Activated CD4-positive, alpha-beta memory T cell treated with anti-CD3 and anti-CD28 coated beads, Interleukin-2, amount 10 ng/mL, durations not matched to agents 7 days and 5 days (primary cell): ENCODE results near the gene PAEP. TPM values are rescaled to one million over a fixed set of nuclear protein-coding genes. Genes with fewer than 3 reads are reported as not detected.
"Not testable (repeated sequence)": the region's sequence is repeated elsewhere in the genome, so short reads cannot be mapped to it uniquely, and the experiment has no call there.

Source experiments
- CTCF ChIA-PET: fragments of 350-600 bp; sonication (Branson Sonifier 250); formaldehyde crosslinking; loops from one replicate; lab custom pipeline; 2021; ENCODE audit warnings: antibody characterized with exemption, inconsistent platforms; lab: Charles Lee
- POLR2A ChIA-PET: fragments of 350-600 bp; sonication (Branson Sonifier 250); formaldehyde crosslinking; loops from one replicate; lab custom pipeline; 2021; ENCODE audit warnings: antibody characterized with exemption; lab: Charles Lee
- DNase-seq: peaks from one replicate; pipeline ENCODE4 v3.0.0-alpha.2; 2020
- H3K27ac Mint-ChIP-seq: one replicate; pipeline ENCODE4 v1.8.0; 2021; ENCODE audit warnings: mild to moderate bottlenecking, mixed read lengths
- H3K27me3 Mint-ChIP-seq: one replicate; pipeline ENCODE4 v1.8.0; 2021; ENCODE audit warnings: mixed read lengths
- H3K36me3 Mint-ChIP-seq: one replicate; pipeline ENCODE4 v1.8.0; 2021; ENCODE audit warnings: low read depth, mixed read lengths
- H3K4me1 Mint-ChIP-seq: one replicate; pipeline ENCODE4 v1.8.0; 2021; ENCODE audit warnings: mixed read lengths
- H3K4me3 Mint-ChIP-seq: one replicate; pipeline ENCODE4 v1.8.0; 2021; ENCODE audit warnings: mild to moderate bottlenecking, mixed read lengths
- H3K9me3 Mint-ChIP-seq: one replicate; pipeline ENCODE4 v1.8.0; 2021; ENCODE audit warnings: mixed read lengths
- total RNA-seq, 2 experiments: library from RNA; stranded (reverse); gene quantifications; one replicate each; pipeline ENCODE4 v1.2.3, GENCODE V29; 2021

The PAEP gene
- total RNA-seq, 2 experiments from 2014 or later, result not detected

- Mint-ChIP-seq H3K4me3 (no peak overlapping the region), H3K27ac (no peak overlapping the region), H3K27me3 (peaks cover 29% of the 10 kb centered on the region), H3K9me3 (no peaks in the 10 kb centered on the region), H3K4me1 (peaks cover 23% of the 10 kb centered on the region), H3K36me3 (no peaks in the 10 kb centered on the region)
- no peak for DNase-seq
- POLR2A ChIA-PET, result no interaction called here
- CTCF ChIA-PET, result no interaction called here
Measured at GRCh38 chr9:135533113-135533512, 28.4 kb upstream of the PAEP start.

GRCh38 chr9:135533674-135534073 lies 27.9 kb upstream of the PAEP start:
- H3K27me3 Mint-ChIP-seq, result peaks cover 33% of the 10 kb centered on the region
- peaks cover 21% of the 10 kb centered on the region for H3K4me1 Mint-ChIP-seq
- ChIA-PET CTCF (no interaction called here), POLR2A (no interaction called here)
- H3K36me3 Mint-ChIP-seq, result no peaks in the 10 kb centered on the region
- no peak for DNase-seq
- no peaks in the 10 kb centered on the region for H3K9me3 Mint-ChIP-seq
- H3K4me3 Mint-ChIP-seq, result no peak overlapping the region
- no peak overlapping the region for H3K27ac Mint-ChIP-seq

GRCh38 chr9:135534192-135534711 lies 27.3 kb upstream of the PAEP start:
- peaks cover 35% of the 10 kb centered on the region for H3K27me3 Mint-ChIP-seq
- CTCF ChIA-PET, H3K4me3 Mint-ChIP-seq, H3K27ac Mint-ChIP-seq, H3K9me3 Mint-ChIP-seq, H3K36me3 Mint-ChIP-seq, DNase-seq, POLR2A ChIA-PET: not testable (repeated sequence)
- H3K4me1 Mint-ChIP-seq, result peaks cover 18% of the 10 kb centered on the region

- POLR2A ChIA-PET, DNase-seq: not testable (repeated sequence)
Measured at GRCh38 chr9:135534826-135535225, 26.7 kb upstream of the PAEP start.

GRCh38 chr9:135535631-135536030 lies 25.9 kb upstream of the PAEP start:
- H3K36me3 Mint-ChIP-seq, POLR2A ChIA-PET, H3K27ac Mint-ChIP-seq, H3K9me3 Mint-ChIP-seq, H3K4me1 Mint-ChIP-seq, H3K4me3 Mint-ChIP-seq, DNase-seq, CTCF ChIA-PET: not testable (repeated sequence)
- H3K27me3 Mint-ChIP-seq, result peaks cover 43% of the 10 kb centered on the region

More at GRCh38 chr9:135534826-135535225, 26.7 kb upstream of the PAEP start:
- H3K27me3 Mint-ChIP-seq, result peaks cover 39% of the 10 kb centered on the region
- H3K9me3 Mint-ChIP-seq, H3K36me3 Mint-ChIP-seq, H3K4me3 Mint-ChIP-seq, H3K27ac Mint-ChIP-seq, CTCF ChIA-PET: not testable (repeated sequence)
- H3K4me1 Mint-ChIP-seq, result peaks cover 13% of the 10 kb centered on the region

GRCh38 chr9:135536216-135536615 lies 25.3 kb upstream of the PAEP start:
- H3K4me1 Mint-ChIP-seq, result peaks cover 6% of the 10 kb centered on the region
- DNase-seq, result no peak
- H3K9me3 Mint-ChIP-seq, result no peaks in the 10 kb centered on the region
- no peak overlapping the region for H3K27ac Mint-ChIP-seq
- H3K36me3 Mint-ChIP-seq, result no peaks in the 10 kb centered on the region
- H3K27me3 Mint-ChIP-seq, result peaks cover 43% of the 10 kb centered on the region
- ChIA-PET CTCF (no interaction called here), POLR2A (no interaction called here)
- no peak overlapping the region for H3K4me3 Mint-ChIP-seq

GRCh38 chr9:135543262-135543894 lies 18.2 kb upstream of the PAEP start:
- DNase-seq, H3K36me3 Mint-ChIP-seq, POLR2A ChIA-PET, H3K4me3 Mint-ChIP-seq, H3K9me3 Mint-ChIP-seq, H3K4me1 Mint-ChIP-seq, CTCF ChIA-PET, H3K27ac Mint-ChIP-seq: not testable (repeated sequence)
- H3K27me3 Mint-ChIP-seq, result peaks cover 22% of the 10 kb centered on the region

GRCh38 chr9:135544981-135545635 lies 16.4 kb upstream of the PAEP start:
- no peak overlapping the region for H3K4me3 Mint-ChIP-seq
- no peaks in the 10 kb centered on the region for H3K4me1 Mint-ChIP-seq
- H3K27me3 Mint-ChIP-seq, result peaks cover 12% of the 10 kb centered on the region
- H3K9me3 Mint-ChIP-seq, result no peaks in the 10 kb centered on the region
- no peak for DNase-seq
- POLR2A ChIA-PET, result no interaction called here
- no peaks in the 10 kb centered on the region for H3K36me3 Mint-ChIP-seq
- CTCF ChIA-PET, result no interaction called here
- H3K27ac Mint-ChIP-seq, result no peak overlapping the region

- DNase-seq, H3K4me3 Mint-ChIP-seq, H3K9me3 Mint-ChIP-seq, CTCF ChIA-PET, H3K27ac Mint-ChIP-seq, H3K36me3 Mint-ChIP-seq, H3K4me1 Mint-ChIP-seq, POLR2A ChIA-PET: not testable (repeated sequence)
- H3K27me3 Mint-ChIP-seq, result peaks cover 11% of the 10 kb centered on the region
Measured at GRCh38 chr9:135545646-135546176, 15.8 kb upstream of the PAEP start, which contains the start of gene OBP2A. Gene OBP2A, plus strand, starts transcription at chr9:135546126. Its CDS starts 55 bp downstream, at chr9:135546181.

- H3K4me3 Mint-ChIP-seq, H3K36me3 Mint-ChIP-seq, DNase-seq, CTCF ChIA-PET, H3K4me1 Mint-ChIP-seq, H3K27ac Mint-ChIP-seq, POLR2A ChIA-PET, H3K9me3 Mint-ChIP-seq: not testable (repeated sequence)
- peaks cover 11% of the 10 kb centered on the region for H3K27me3 Mint-ChIP-seq
Measured at GRCh38 chr9:135546792-135547617, 14.6 kb upstream of the PAEP start.

GRCh38 chr9:135547756-135548736 lies 13.5 kb upstream of the PAEP start:
- CTCF ChIA-PET, result no interaction called here
- H3K4me3 Mint-ChIP-seq, result no peak overlapping the region
- no peak for DNase-seq
- POLR2A ChIA-PET, result no interaction called here
- H3K27me3 Mint-ChIP-seq, result peaks cover 7% of the 10 kb centered on the region
- H3K27ac Mint-ChIP-seq, result no peak overlapping the region
- H3K9me3 Mint-ChIP-seq, result no peaks in the 10 kb centered on the region
- H3K36me3 Mint-ChIP-seq, result no peaks in the 10 kb centered on the region
- no peaks in the 10 kb centered on the region for H3K4me1 Mint-ChIP-seq
